Mesendoderm (in vitro differentiated cells): ENCODE data around the gene TP53TG3D. TPM values are rescaled to one million over a fixed set of nuclear protein-coding genes. Genes with fewer than 3 reads are reported as not detected.
"Not testable (repeated sequence)": the region's sequence is repeated elsewhere in the genome, so short reads cannot be mapped to it uniquely, and the experiment has no call there.

Experiments
- DNase-seq: peaks from one replicate; pipeline ENCODE4 v3.0.0; 2013
- H2AK5ac ChIP-seq: 2 replicates; pipeline ENCODE4 v1.6.1; 2013; ENCODE audit warnings: low read length, inconsistent platforms
- H2BK120ac ChIP-seq: 2 replicates; pipeline ENCODE4 v1.6.1; 2013; ENCODE audit warnings: low read depth, mild to moderate bottlenecking, low read length, moderate library complexity, mixed read lengths
- H2BK15ac ChIP-seq: replicated peaks from 2 replicates; pipeline ENCODE4 v1.6.1; 2013; ENCODE audit warnings: low read depth, mild to moderate bottlenecking, moderate library complexity
- H2BK5ac ChIP-seq: 2 replicates; pipeline ENCODE4 v1.6.1; 2013; ENCODE audit warnings: low read length, inconsistent platforms
- H3K18ac ChIP-seq: 2 replicates; pipeline ENCODE4 v1.6.1; 2013; ENCODE audit warnings: mild to moderate bottlenecking, low read length, mixed read lengths
- H3K23ac ChIP-seq: one replicate; pipeline ENCODE4 v1.6.1; 2013; ENCODE audit warnings: low read length
- H3K27ac ChIP-seq: 2 replicates; pipeline ENCODE4 v1.5.1; 2013; ENCODE audit warnings: low read depth, mild to moderate bottlenecking, inconsistent platforms, low read length, moderate library complexity
- H3K27me3 ChIP-seq: 2 replicates; pipeline ENCODE4 v1.6.1; 2013; ENCODE audit warnings: low read length, control low read depth, mild to moderate bottlenecking, inconsistent platforms; ENCODE audit not compliant: insufficient read depth, poor library complexity
- H3K36me3 ChIP-seq: 2 replicates; pipeline ENCODE4 v1.6.1; 2013; ENCODE audit warnings: low read length, inconsistent platforms; ENCODE audit not compliant: control insufficient read depth, insufficient read depth
- H3K4ac ChIP-seq: one replicate; pipeline ENCODE4 v1.6.1; 2013; ENCODE audit warnings: low read depth, mild to moderate bottlenecking, low read length, moderate library complexity
- H3K4me1 ChIP-seq: 2 replicates; pipeline ENCODE4 v1.6.1; 2013; ENCODE audit warnings: low read depth, low read length, inconsistent platforms; ENCODE audit not compliant: control insufficient read depth
- H3K4me2 ChIP-seq: 2 replicates; pipeline ENCODE4 v1.6.1; 2013; ENCODE audit warnings: low read length
- H3K4me3 ChIP-seq: 2 replicates; pipeline ENCODE4 v1.5.1; 2013; ENCODE audit warnings: mild to moderate bottlenecking, low read length
- H3K56ac ChIP-seq: one replicate; pipeline ENCODE4 v1.6.1; 2013; ENCODE audit warnings: low read length
- H3K79me1 ChIP-seq: 2 replicates; pipeline ENCODE4 v1.6.1; 2013; ENCODE audit warnings: low read length, inconsistent platforms
- H3K79me2 ChIP-seq: 2 replicates; pipeline ENCODE4 v1.6.1; 2013; ENCODE audit warnings: mild to moderate bottlenecking, low read length; ENCODE audit not compliant: control insufficient read depth, insufficient read depth
- H3K9ac ChIP-seq: 2 replicates; pipeline ENCODE4 v1.6.1; 2013; ENCODE audit warnings: low read length, inconsistent platforms
- H4K5ac ChIP-seq: one replicate; pipeline ENCODE4 v1.6.1; 2013; ENCODE audit warnings: low read length
- H4K8ac ChIP-seq: one replicate; pipeline ENCODE4 v1.6.1; 2013; ENCODE audit warnings: low read depth, mild to moderate bottlenecking, control low read depth, low read length, moderate library complexity
- WGBS: extraction: QIAGEN DNeasy Blood & Tissue Kit; methylation state at CpG from one replicate; pipeline ENCODE4 v1.1.7; 2013; ENCODE audit warnings: low lambda C conversion rate, missing lambda C conversion rate; ENCODE audit not compliant: insufficient coverage; ENCODE audit errors: extremely low coverage; 5-methylcytosine and 5-hydroxymethylcytosine counted together
- polyA plus RNA-seq, 2 experiments: library from polyadenylated mRNA; stranded (reverse); fragments of 200-250 nt; gene quantifications; one replicate each; pipeline ENCODE4 v1.2.3, GENCODE V29; 2013

The TP53TG3D gene
- polyA plus RNA-seq (2013, experiment 1 of 2): not detected
- polyA plus RNA-seq (2013, experiment 2 of 2): not detected

GRCh38 chr16:32252986-32253385, at the start of gene TP53TG3D:
TSS of gene TP53TG3D (plus strand) at chr16:32253286. CDS start at chr16:32253354, 68 bp downstream.
- DNase-seq, H4K5ac ChIP-seq, H3K4ac ChIP-seq, H3K79me2 ChIP-seq, H2BK5ac ChIP-seq, H4K8ac ChIP-seq, H3K56ac ChIP-seq, H3K36me3 ChIP-seq, H2BK15ac ChIP-seq, H2AK5ac ChIP-seq, H3K4me3 ChIP-seq, H2BK120ac ChIP-seq, H3K9ac ChIP-seq, H3K27me3 ChIP-seq, H3K79me1 ChIP-seq, H3K23ac ChIP-seq, H3K4me1 ChIP-seq, H3K27ac ChIP-seq, H3K18ac ChIP-seq, H3K4me2 ChIP-seq: not testable (repeated sequence)
- no CpG with 5 or more reads among the region's 26 CpGs for WGBS

- H4K5ac ChIP-seq, H2BK5ac ChIP-seq, H2BK15ac ChIP-seq, H3K36me3 ChIP-seq, H3K56ac ChIP-seq, H3K4me2 ChIP-seq, H3K79me2 ChIP-seq, H3K4me1 ChIP-seq, H3K27ac ChIP-seq, H2AK5ac ChIP-seq, H3K23ac ChIP-seq, H3K27me3 ChIP-seq, H4K8ac ChIP-seq, H3K4me3 ChIP-seq, H3K4ac ChIP-seq, H3K18ac ChIP-seq, DNase-seq, H3K9ac ChIP-seq, H2BK120ac ChIP-seq, H3K79me1 ChIP-seq: not testable (repeated sequence)
- no CpG with 5 or more reads among the region's 20 CpGs for WGBS
Measured at GRCh38 chr16:32253507-32253906, 421 bp downstream of the TP53TG3D start.

- not testable (repeated sequence) for H3K27ac ChIP-seq, H3K36me3 ChIP-seq, DNase-seq, H2BK15ac ChIP-seq, H4K8ac ChIP-seq, H3K4me3 ChIP-seq, H2BK120ac ChIP-seq, H3K9ac ChIP-seq, H3K18ac ChIP-seq, H2AK5ac ChIP-seq, H3K79me2 ChIP-seq, H3K79me1 ChIP-seq, H2BK5ac ChIP-seq, H3K27me3 ChIP-seq, H3K4me2 ChIP-seq, H3K4me1 ChIP-seq, H3K23ac ChIP-seq, H4K5ac ChIP-seq, H3K4ac ChIP-seq, H3K56ac ChIP-seq
- no CpG with 5 or more reads among the region's 5 CpGs for WGBS
Measured at GRCh38 chr16:32261526-32261925, 8.4 kb downstream of the TP53TG3D start.

- not testable (repeated sequence) for H3K18ac ChIP-seq, H4K8ac ChIP-seq, H3K4me2 ChIP-seq, H2BK5ac ChIP-seq, H3K79me1 ChIP-seq, H2AK5ac ChIP-seq, H3K4me1 ChIP-seq, H3K79me2 ChIP-seq, H3K4ac ChIP-seq, DNase-seq, H2BK120ac ChIP-seq, H3K27ac ChIP-seq, H3K27me3 ChIP-seq, H2BK15ac ChIP-seq, H3K56ac ChIP-seq, H3K9ac ChIP-seq, H3K23ac ChIP-seq, H4K5ac ChIP-seq, H3K36me3 ChIP-seq, H3K4me3 ChIP-seq
- WGBS: no CpG with 5 or more reads among the region's 10 CpGs
Measured at GRCh38 chr16:32263552-32263951, 10.5 kb downstream of the TP53TG3D start.

GRCh38 chr16:32281910-32282309, 28.8 kb downstream of the TP53TG3D start:
- H3K9ac ChIP-seq: not testable (repeated sequence)

GRCh38 chr16:32283024-32283423, 29.9 kb downstream of the TP53TG3D start:
- H3K23ac ChIP-seq, DNase-seq, H2BK120ac ChIP-seq: not testable (repeated sequence)

More at GRCh38 chr16:32281910-32282309, 28.8 kb downstream of the TP53TG3D start:
- not testable (repeated sequence) for H4K8ac ChIP-seq, H3K18ac ChIP-seq, H2BK5ac ChIP-seq, H3K56ac ChIP-seq, H2AK5ac ChIP-seq, H3K27me3 ChIP-seq, H3K23ac ChIP-seq, H4K5ac ChIP-seq, H2BK15ac ChIP-seq, H3K79me1 ChIP-seq, H3K27ac ChIP-seq, H3K4me1 ChIP-seq, H3K79me2 ChIP-seq, DNase-seq, H3K4me2 ChIP-seq, H3K4me3 ChIP-seq, H3K4ac ChIP-seq, H3K36me3 ChIP-seq, H2BK120ac ChIP-seq
- 100% methylated on average over 1 of the region's 1 CpG for WGBS

More at GRCh38 chr16:32283024-32283423, 29.9 kb downstream of the TP53TG3D start:
- H3K4me2 ChIP-seq, H3K27me3 ChIP-seq, H3K4me3 ChIP-seq, H3K36me3 ChIP-seq, H4K5ac ChIP-seq, H3K79me2 ChIP-seq, H3K9ac ChIP-seq, H3K4ac ChIP-seq, H2BK5ac ChIP-seq, H3K79me1 ChIP-seq, H2AK5ac ChIP-seq, H3K56ac ChIP-seq, H3K18ac ChIP-seq, H3K27ac ChIP-seq, H3K4me1 ChIP-seq, H2BK15ac ChIP-seq, H4K8ac ChIP-seq: not testable (repeated sequence)
